BLaER1 treated with 17β-estradiol and CSF1 and Interleukin-3, amounts not matched to agents 10 nM and 100 nM (cell line): ENCODE measurements around the gene DNAJC7.
"Not testable (repeated sequence)": the region's sequence is repeated elsewhere in the genome, so short reads cannot be mapped to it uniquely, and the experiment has no call there.

Experiments
- H3K27ac ChIP-seq, 11 experiments: shearing (Covaris generic); formaldehyde crosslinking; 2 replicates each; pipeline ENCODE4 v1.8.1; 2022
- H3K27me3 ChIP-seq, 11 experiments: shearing (Covaris generic); formaldehyde crosslinking; 2 replicates each; pipeline ENCODE4 v1.8.1; 2022
- H3K36me3 ChIP-seq, 11 experiments: shearing (Covaris generic); formaldehyde crosslinking; 2 replicates each; pipeline ENCODE4 v1.8.1; 2022
- H3K4me1 ChIP-seq, 10 experiments: shearing (Covaris generic); formaldehyde crosslinking; 2 replicates each; pipeline ENCODE4 v1.8.1; 2022
- H3K4me2 ChIP-seq, 11 experiments: shearing (Covaris generic); formaldehyde crosslinking; 2 replicates each; pipeline ENCODE4 v1.8.1; 2022
- H3K4me3 ChIP-seq, 10 experiments: shearing (Covaris generic); formaldehyde crosslinking; 2 replicates each; pipeline ENCODE4 v1.8.1; 2022
- H3K9ac ChIP-seq, 11 experiments: shearing (Covaris generic); formaldehyde crosslinking; 2 replicates each; pipeline ENCODE4 v1.8.1; 2022
- H3K9me3 ChIP-seq, 11 experiments: shearing (Covaris generic); formaldehyde crosslinking; replicated peaks in 1 of 11; 2 replicates each; pipeline ENCODE4 v1.8.1; 2022
- H4K20me1 ChIP-seq, 11 experiments: shearing (Covaris generic); formaldehyde crosslinking; 2 replicates each; pipeline ENCODE4 v1.8.1; 2022
- Cebpa-rat ChIP-seq, 11 experiments: shearing (Covaris generic); IDR thresholded peaks; 2 replicates each; pipeline ENCODE4 v1.8.1; 2022

Gene DNAJC7

DNA sequence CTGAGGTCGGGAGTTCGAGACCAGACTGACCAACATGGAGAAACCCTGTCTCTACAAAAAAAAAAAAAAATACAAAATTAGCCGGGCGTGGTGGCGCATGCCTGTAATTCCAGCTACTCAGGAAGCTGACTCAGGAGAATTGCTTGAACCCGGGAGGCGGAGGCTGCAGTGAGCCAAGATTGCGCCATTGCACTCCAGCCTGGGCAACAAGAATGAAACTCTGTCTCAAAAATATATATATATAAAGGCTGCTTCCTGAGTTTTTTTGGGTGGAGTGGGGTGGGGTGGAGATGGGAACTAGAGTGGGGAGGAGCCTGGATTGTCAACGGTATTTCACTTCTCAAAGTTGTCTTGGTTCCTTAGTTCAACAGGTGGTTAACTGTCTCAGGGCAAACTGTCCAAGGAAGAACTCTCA, 7.0 kb downstream of the DNAJC7 start:
- peak in 8 of 11 experiments; percentile 29 to 91 (median 54); a peak in 7 of 22 replicates for TF ChIP-seq Cebpa-rat (IDR thresholded peaks at IDR 0.05)
- Histone ChIP-seq H3K9me3 (peaks cover 0 to 10% (median 0%) of the 10 kb centered on the region in 11 experiments; a peak in 2 of 22 replicates), H3K4me3 (peak overlapping the region in 3 of 10 experiments; percentile 1 to 34 (median 8); a peak in 3 of 20 replicates), H3K36me3 (peaks cover 28 to 92% (median 81%) of the 10 kb centered on the region in 11 experiments), H4K20me1 (peaks cover 54 to 100% (median 98%) of the 10 kb centered on the region in 11 experiments), H3K27ac (peak overlapping the region in 10 of 11 experiments; percentile 14 to 76 (median 54); a peak in 19 of 22 replicates), H3K4me2 (peak overlapping the region in 10 of 11 experiments; percentile 40 to 95 (median 64); a peak in 19 of 22 replicates), H3K4me1 (peaks cover 14 to 100% (median 69%) of the 10 kb centered on the region in 10 experiments), H3K9ac (peak overlapping the region in 6 of 11 experiments; percentile 9 to 62 (median 40); a peak in 6 of 22 replicates)
- H3K27me3 ChIP-seq = not testable (repeated sequence)

DNA sequence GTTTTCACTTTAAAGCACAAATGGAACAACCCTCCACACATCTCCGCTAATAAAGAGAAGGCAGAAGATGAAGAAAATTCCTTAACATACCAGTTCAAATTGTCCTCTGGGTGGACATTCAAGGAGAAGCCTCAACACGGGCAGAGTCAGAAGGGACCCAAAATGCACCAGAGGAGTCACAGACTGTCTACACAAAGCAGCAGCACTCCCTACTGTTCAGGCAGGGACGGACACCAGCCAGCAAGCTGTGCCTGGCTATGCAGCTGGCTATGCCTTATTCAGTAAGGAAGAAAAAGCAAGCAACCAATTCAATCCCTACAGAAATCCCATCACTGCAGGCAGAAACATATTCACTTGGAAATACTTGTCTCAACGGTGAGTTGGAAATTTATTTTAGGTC, 8.1 kb downstream of the DNAJC7 start:
- H3K27me3 ChIP-seq = no peaks in the 10 kb centered on the region
- peak overlapping the region in 6 of 11 experiments; percentile 57 to 95 (median 78); a peak in 13 of 22 replicates for H3K4me2 ChIP-seq
- peaks cover 5 to 100% (median 59%) of the 10 kb centered on the region in 10 experiments; a peak in 17 of 20 replicates for H3K4me1 ChIP-seq
- peak overlapping the region in 8 of 11 experiments; percentile 11 to 76 (median 62); a peak in 14 of 22 replicates for H3K27ac ChIP-seq
- H3K4me3 ChIP-seq = no peak overlapping the region
- H3K9ac ChIP-seq = peak overlapping the region in 4 of 11 experiments; percentile 30 to 50 (median 38); a peak in 4 of 22 replicates
- H3K9me3 ChIP-seq = peaks cover 0 to 10% (median 0%) of the 10 kb centered on the region in 11 experiments; a peak in 2 of 22 replicates
- H4K20me1 ChIP-seq = peaks cover 65 to 100% (median 100%) of the 10 kb centered on the region in 11 experiments
- H3K36me3 ChIP-seq = peaks cover 24 to 90% (median 77%) of the 10 kb centered on the region in 11 experiments
- TF ChIP-seq Cebpa-rat (IDR thresholded peaks at IDR 0.05) = no peak

DNA sequence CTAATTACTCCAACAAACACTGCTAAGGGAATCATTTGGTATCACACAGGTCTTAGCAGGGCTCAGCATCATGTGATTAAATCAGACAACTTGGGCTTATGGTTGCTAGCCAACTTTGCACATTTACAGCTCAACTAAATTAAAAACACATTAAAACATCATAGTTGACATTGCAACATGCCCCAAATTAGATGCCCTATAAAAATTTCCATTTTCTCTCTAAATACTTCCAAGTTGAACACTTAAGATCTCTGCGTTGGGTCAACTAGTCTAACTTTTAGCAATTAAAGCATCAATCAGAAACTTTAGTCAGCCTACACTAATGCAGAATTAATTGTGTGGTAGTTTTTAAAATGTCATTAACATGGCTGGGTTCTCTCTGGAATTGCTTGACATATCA, 12.1 kb downstream of the DNAJC7 start:
- H3K4me2 ChIP-seq = peak overlapping the region in 2 of 11 experiments; percentile 32 to 44; a peak in 2 of 22 replicates
- H3K9ac ChIP-seq = no peak overlapping the region
- peaks cover 57 to 92% (median 80%) of the 10 kb centered on the region in 11 experiments for H3K36me3 ChIP-seq
- no peak for TF ChIP-seq Cebpa-rat (IDR thresholded peaks at IDR 0.05)
- peaks cover 0 to 92% (median 20%) of the 10 kb centered on the region in 10 experiments; a peak in 16 of 20 replicates for H3K4me1 ChIP-seq
- no peaks in the 10 kb centered on the region for H3K27me3 ChIP-seq
- H3K4me3 ChIP-seq = no peak overlapping the region
- H3K27ac ChIP-seq = 0 out of 22 replicates have a peak overlapping the region, but pooled peaks of 2 of the 11 experiments have one; percentile 2 to 3
- peaks cover 89 to 100% (median 100%) of the 10 kb centered on the region in 11 experiments for H4K20me1 ChIP-seq
- H3K9me3 ChIP-seq = no peaks in the 10 kb centered on the region

DNA sequence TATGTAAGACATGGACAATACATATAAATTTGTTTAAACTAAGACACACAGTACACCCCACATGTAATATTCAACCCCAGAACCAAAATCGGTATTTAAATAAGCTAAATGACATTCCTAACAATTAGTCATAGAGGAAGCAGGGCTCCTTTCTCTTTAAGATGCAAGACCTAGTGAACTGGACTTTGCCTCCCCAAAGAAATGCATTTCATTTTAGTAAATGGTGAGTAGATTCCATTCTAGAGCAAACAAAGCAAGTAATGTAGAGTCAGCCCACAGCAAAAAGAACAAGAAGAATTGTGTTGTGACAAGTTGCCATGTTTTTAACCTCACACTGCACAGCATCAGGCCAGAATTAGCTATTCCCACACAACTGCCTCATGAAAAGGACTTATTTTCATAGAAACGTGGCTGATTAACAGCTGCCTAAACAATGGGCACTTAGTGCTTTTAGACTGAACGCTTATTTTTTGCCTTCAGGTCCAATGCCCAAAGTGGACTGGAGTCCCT, 14.4 kb downstream of the DNAJC7 start:
- Histone ChIP-seq H3K27ac (no peak overlapping the region), H3K4me1 (peaks cover 0 to 83% (median 8%) of the 10 kb centered on the region in 10 experiments; a peak in 13 of 20 replicates), H4K20me1 (peaks cover 81 to 100% (median 98%) of the 10 kb centered on the region in 11 experiments), H3K36me3 (peaks cover 67 to 97% (median 87%) of the 10 kb centered on the region in 11 experiments), H3K9me3 (no peaks in the 10 kb centered on the region), H3K4me2 (peak overlapping the region in 3 of 11 experiments; percentile 32 to 53 (median 50); a peak in 6 of 22 replicates), H3K4me3 (no peak overlapping the region), H3K9ac (no peak overlapping the region), H3K27me3 (no peaks in the 10 kb centered on the region)
- no peak for TF ChIP-seq Cebpa-rat (IDR thresholded peaks at IDR 0.05)

- Histone ChIP-seq H3K36me3 (peaks cover 69 to 98% (median 89%) of the 10 kb centered on the region in 11 experiments), H3K27me3 (no peaks in the 10 kb centered on the region), H3K27ac (no peak overlapping the region), H3K4me1 (peaks cover 3 to 83% (median 14%) of the 10 kb centered on the region in 10 experiments; a peak in 18 of 20 replicates), H3K9ac (no peak overlapping the region), H3K9me3 (no peaks in the 10 kb centered on the region), H4K20me1 (peaks cover 80 to 100% (median 98%) of the 10 kb centered on the region in 11 experiments), H3K4me3 (no peak overlapping the region), H3K4me2 (peak overlapping the region in 3 of 11 experiments; percentile 32 to 53 (median 50); a peak in 5 of 22 replicates)
- TF ChIP-seq Cebpa-rat (IDR thresholded peaks at IDR 0.05) = no peak
Observed at GRCh38 chr17:42002175-42002791, 15.0 kb downstream of the DNAJC7 start.

- H3K4me2 ChIP-seq = 0 out of 22 replicates have a peak overlapping the region, but pooled peaks of 1 of the 11 experiments have one; percentile 32
- no peaks in the 10 kb centered on the region for H3K27me3 ChIP-seq
- peaks cover 9 to 83% (median 19%) of the 10 kb centered on the region in 10 experiments for H3K4me1 ChIP-seq
- no peak overlapping the region for H3K27ac ChIP-seq
- no peak overlapping the region for H3K9ac ChIP-seq
- H3K36me3 ChIP-seq = peaks cover 69 to 98% (median 89%) of the 10 kb centered on the region in 11 experiments
- H4K20me1 ChIP-seq = peaks cover 80 to 100% (median 98%) of the 10 kb centered on the region in 11 experiments
- H3K9me3 ChIP-seq = no peaks in the 10 kb centered on the region
- TF ChIP-seq Cebpa-rat (IDR thresholded peaks at IDR 0.05) = no peak
- no peak overlapping the region for H3K4me3 ChIP-seq
Observed at GRCh38 chr17:42001729-42002128, 15.5 kb downstream of the DNAJC7 start.

DNA sequence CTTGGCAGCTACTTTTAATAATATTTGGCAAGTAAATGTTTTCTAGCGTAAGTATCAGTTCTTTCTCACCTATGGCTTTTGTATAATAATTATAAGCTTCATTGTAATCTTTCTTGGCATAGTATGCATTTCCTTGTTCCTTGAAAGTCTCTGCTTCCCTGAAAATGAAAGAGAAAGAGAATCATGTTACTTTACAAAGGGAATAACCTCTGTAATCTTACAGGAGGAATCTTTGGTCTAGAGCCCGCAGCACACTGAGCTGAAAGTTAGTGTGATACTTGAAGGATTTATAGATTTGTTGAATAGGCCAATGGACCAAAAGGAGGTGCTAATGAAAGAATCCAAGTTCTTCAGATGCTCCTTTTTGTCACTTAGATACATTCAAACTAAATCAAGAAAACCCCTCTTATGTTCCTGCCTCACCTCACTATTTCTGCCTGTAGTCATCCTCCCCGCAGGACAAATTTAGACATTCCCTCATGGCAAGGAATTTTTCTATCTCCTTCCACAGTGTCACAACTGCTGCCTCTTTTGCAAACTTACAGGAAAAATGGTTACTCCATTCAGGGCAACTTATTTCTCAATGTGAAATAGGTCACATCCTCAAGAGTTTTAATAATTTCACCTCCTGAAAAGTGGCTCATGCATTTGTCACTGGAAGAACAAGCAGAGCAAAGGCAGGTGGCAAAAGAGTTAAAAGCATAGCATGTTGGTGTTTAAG, 16.7 kb downstream of the DNAJC7 start:
- no peaks in the 10 kb centered on the region for H3K27me3 ChIP-seq

DNA sequence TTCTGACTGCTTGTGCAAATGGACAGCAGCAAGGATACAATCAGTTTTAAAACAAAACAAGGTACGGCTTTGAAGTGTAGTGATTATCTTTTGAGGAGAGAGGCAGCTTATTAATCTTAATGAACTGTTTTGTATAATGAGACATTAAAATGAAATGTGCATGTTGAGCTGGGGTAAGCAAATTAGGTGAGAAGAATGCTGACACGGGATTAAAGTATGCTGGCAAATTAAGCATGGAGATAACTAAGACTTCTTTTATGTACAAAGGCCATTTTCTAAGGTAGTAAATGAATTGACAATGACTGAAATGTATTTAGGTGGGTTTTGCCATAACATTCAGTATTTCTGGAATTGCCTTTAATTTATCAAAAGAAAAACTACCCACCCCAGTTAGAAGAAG, 18.7 kb downstream of the DNAJC7 start:
- TF ChIP-seq Cebpa-rat (IDR thresholded peaks at IDR 0.05) = no peak
- Histone ChIP-seq H3K36me3 (peaks cover 97 to 100% (median 99%) of the 10 kb centered on the region in 11 experiments), H3K4me2 (no peak overlapping the region), H3K4me3 (no peak overlapping the region), H3K4me1 (peaks cover 20 to 64% (median 28%) of the 10 kb centered on the region in 10 experiments), H3K9me3 (no peaks in the 10 kb centered on the region), H4K20me1 (peaks cover 65 to 98% (median 86%) of the 10 kb centered on the region in 11 experiments), H3K27me3 (no peaks in the 10 kb centered on the region), H3K9ac (0 out of 22 replicates have a peak overlapping the region, but pooled peaks of 1 of the 11 experiments have one; percentile 3), H3K27ac (no peak overlapping the region)

More for the DNA sequence above, 16.7 kb downstream of the DNAJC7 start:
- H3K9me3 ChIP-seq = no peaks in the 10 kb centered on the region
- peak overlapping the region in 1 of 11 experiments; percentile 21; a peak in 1 of 22 replicates for H3K9ac ChIP-seq
- no peak overlapping the region for H3K4me2 ChIP-seq
- H3K27ac ChIP-seq = no peak overlapping the region
- peaks cover 79 to 98% (median 92%) of the 10 kb centered on the region in 11 experiments for H3K36me3 ChIP-seq
- no peak for TF ChIP-seq Cebpa-rat (IDR thresholded peaks at IDR 0.05)
- H3K4me1 ChIP-seq = peaks cover 20 to 83% (median 26%) of the 10 kb centered on the region in 10 experiments
- H3K4me3 ChIP-seq = no peak overlapping the region
- peaks cover 79 to 100% (median 98%) of the 10 kb centered on the region in 11 experiments for H4K20me1 ChIP-seq
